A673 (cell line): Measurements from ENCODE around the gene POLE.

Experiments
- CTCF ChIP-seq: fragments of 300-800, 200-600 bp; sonication (generic); conservative IDR thresholded peaks from 2 replicates; pipeline ENCODE4 v1.5.1; 2017; ENCODE audit warnings: low read depth, mild to moderate bottlenecking, antibody characterized with exemption, low read length, moderate library complexity, mixed read lengths
- EZH2 ChIP-seq: fragments of 200-600 bp; sonication (generic); IDR thresholded peaks from 2 replicates; pipeline ENCODE4 v1.6.1; 2017; ENCODE audit warnings: borderline replicate concordance, low read depth, mild to moderate bottlenecking, mixed read lengths, antibody characterized with exemption, low read length; ENCODE audit not compliant: poor library complexity, severe bottlenecking

GRCh38 chr12:132585177-132585576 lies 102.0 kb downstream of the POLE start:
- TF ChIP-seq CTCF, result no peak
- TF ChIP-seq EZH2, result no peak
